MM.1S (cell line): Measurements from ENCODE around the gene CADM2.

Source experiments
- EZH2 ChIP-seq: fragments of 300-600 bp; sonication (generic); optimal IDR thresholded peaks from 2 replicates; pipeline ENCODE3; 2017; ENCODE audit warnings: low read depth, mild to moderate bottlenecking, antibody characterized with exemption, low read length, mixed read lengths
- EZH2phosphoT487 ChIP-seq: fragments of 300-600 bp; sonication (generic); IDR thresholded peaks from 2 replicates; pipeline ENCODE4 v1.6.1; 2018; ENCODE audit warnings: antibody characterized with exemption, low read length
- TF ChIP-seq, protein P1 (sequence below): fragments of 300-600 bp; sonication (generic); IDR thresholded peaks from 2 replicates; pipeline ENCODE4 v1.5.1; 2016; ENCODE audit warnings: antibody characterized with exemption, low read length, mixed read lengths

DNA sequence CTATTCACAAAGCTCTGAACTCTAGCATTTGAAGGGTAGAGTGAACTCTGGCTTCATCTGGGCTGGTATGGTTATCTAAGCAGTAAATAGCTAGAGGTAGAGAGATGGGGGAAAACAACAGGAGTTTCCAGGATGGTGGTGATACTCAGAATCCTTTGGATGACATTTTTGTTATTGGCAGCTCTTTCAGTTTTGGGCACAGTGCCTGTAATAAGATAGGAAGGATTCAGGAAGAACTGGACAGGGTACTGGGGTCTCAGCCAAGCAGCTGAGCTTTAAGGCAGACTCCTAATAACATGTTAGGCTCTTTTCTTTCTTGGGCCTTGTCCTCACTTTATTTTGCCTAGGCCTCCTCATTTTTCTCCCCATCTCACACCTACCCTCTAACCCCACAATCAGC, 338.5 kb downstream of the CADM2 start:
- TF ChIP-seq, protein P1, sequence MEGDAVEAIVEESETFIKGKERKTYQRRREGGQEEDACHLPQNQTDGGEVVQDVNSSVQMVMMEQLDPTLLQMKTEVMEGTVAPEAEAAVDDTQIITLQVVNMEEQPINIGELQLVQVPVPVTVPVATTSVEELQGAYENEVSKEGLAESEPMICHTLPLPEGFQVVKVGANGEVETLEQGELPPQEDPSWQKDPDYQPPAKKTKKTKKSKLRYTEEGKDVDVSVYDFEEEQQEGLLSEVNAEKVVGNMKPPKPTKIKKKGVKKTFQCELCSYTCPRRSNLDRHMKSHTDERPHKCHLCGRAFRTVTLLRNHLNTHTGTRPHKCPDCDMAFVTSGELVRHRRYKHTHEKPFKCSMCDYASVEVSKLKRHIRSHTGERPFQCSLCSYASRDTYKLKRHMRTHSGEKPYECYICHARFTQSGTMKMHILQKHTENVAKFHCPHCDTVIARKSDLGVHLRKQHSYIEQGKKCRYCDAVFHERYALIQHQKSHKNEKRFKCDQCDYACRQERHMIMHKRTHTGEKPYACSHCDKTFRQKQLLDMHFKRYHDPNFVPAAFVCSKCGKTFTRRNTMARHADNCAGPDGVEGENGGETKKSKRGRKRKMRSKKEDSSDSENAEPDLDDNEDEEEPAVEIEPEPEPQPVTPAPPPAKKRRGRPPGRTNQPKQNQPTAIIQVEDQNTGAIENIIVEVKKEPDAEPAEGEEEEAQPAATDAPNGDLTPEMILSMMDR: no peak
- no peak for TF ChIP-seq EZH2
- no peak for TF ChIP-seq EZH2phosphoT487
